SK-N-SH treated with all-trans-retinoic acid at 6 μM for 48 hours (cell line): Measurements from ENCODE around the gene NACAD.

Experiments used
- GLIS3 ChIP-seq: fragments of 250-450 bp; sonication (Bioruptor Pico); IDR thresholded peaks from 2 replicates; pipeline ENCODE4 v1.5.0; 2020; ENCODE audit warnings: mild to moderate bottlenecking, moderate library complexity
- ISL1 ChIP-seq: fragments of 250-450 bp; sonication (Bioruptor Pico); IDR thresholded peaks from 2 replicates; pipeline ENCODE4 v2.1.2; 2022; ENCODE audit warnings: mild to moderate bottlenecking, moderate library complexity
- PATZ1 ChIP-seq: fragments of 250-450 bp; sonication (Bioruptor Pico); IDR thresholded peaks from 2 replicates; pipeline ENCODE4 v1.8.0; 2020; ENCODE audit warnings: mild to moderate bottlenecking, moderate library complexity, borderline replicate concordance
- RARB ChIP-seq: fragments of 250-450 bp; sonication (Bioruptor Pico); IDR thresholded peaks from 2 replicates; pipeline ENCODE4 v1.8.0; 2021; ENCODE audit warnings: mild to moderate bottlenecking, moderate library complexity
- TCF4 ChIP-seq: fragments of 250-450 bp; sonication (Bioruptor Pico); IDR thresholded peaks from 2 replicates; pipeline ENCODE4 v1.8.0; 2021; ENCODE audit warnings: mild to moderate bottlenecking, moderate library complexity, borderline replicate concordance
- TOX ChIP-seq: fragments of 250-450 bp; sonication (Bioruptor Pico); IDR thresholded peaks from 2 replicates; pipeline ENCODE4 v1.8.0; 2021; ENCODE audit warnings: mild to moderate bottlenecking, moderate library complexity, borderline replicate concordance
- TSHZ2 ChIP-seq: fragments of 250-450 bp; sonication (Bioruptor Pico); IDR thresholded peaks from 2 replicates; pipeline ENCODE4 v1.5.0; 2020; ENCODE audit warnings: mild to moderate bottlenecking, moderate library complexity
- ZFP3 ChIP-seq: fragments of 250-450 bp; sonication (Bioruptor Pico); IDR thresholded peaks from 2 replicates; pipeline ENCODE4 v1.5.0; 2020; ENCODE audit warnings: mild to moderate bottlenecking, moderate library complexity
- ZFP30 ChIP-seq: fragments of 450-650 bp; formaldehyde crosslinking; IDR thresholded peaks from 2 replicates; pipeline ENCODE4 v1.5.0; 2022; ENCODE audit warnings: mild to moderate bottlenecking, moderate library complexity
- ZNF70 ChIP-seq: fragments of 450-650 bp; formaldehyde crosslinking; IDR thresholded peaks from 2 replicates; pipeline ENCODE4 v1.5.0; 2020; ENCODE audit warnings: mild to moderate bottlenecking, moderate library complexity
- ZNF8 ChIP-seq: fragments of 450-650 bp; formaldehyde crosslinking; IDR thresholded peaks from 2 replicates; pipeline ENCODE4 v1.5.0; 2020; ENCODE audit warnings: mild to moderate bottlenecking, moderate library complexity
- TF ChIP-seq, protein P1 (sequence below): fragments of 250-450 bp; sonication (Bioruptor Pico); IDR thresholded peaks from 2 replicates; pipeline ENCODE4 v1.5.1; 2021; ENCODE audit warnings: mild to moderate bottlenecking, moderate library complexity
- TF ChIP-seq, protein P2 (sequence below): fragments of 250-450 bp; sonication (Bioruptor Pico); IDR thresholded peaks from 2 replicates; pipeline ENCODE4 v1.8.0; 2021; ENCODE audit warnings: low read depth, mild to moderate bottlenecking, moderate library complexity, borderline replicate concordance

DNA sequence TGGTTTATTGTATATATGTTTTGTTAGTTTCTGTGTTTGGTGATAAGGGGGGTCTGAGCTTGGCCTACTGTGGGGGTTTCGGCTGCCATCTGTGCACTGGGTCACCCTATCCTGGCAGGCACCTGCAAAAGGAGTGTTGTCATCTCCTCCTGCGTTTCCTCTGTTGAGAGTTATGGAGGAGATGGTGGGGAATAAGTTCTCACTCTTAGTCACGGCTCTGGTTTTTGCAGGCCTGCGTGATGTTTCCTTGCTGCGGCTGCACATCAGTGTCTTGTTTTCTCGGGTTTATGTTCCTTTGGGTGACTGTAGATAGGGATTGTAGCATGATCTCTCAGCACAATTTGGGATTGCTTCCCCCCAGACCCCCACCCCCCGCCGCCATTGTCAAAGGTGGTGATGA, 52.0 kb downstream of the NACAD start:
- TF ChIP-seq PATZ1 (CRISPR knock-in tag) (no peak), TOX (CRISPR knock-in tag) (no peak), TSHZ2 (CRISPR knock-in tag) (no peak), ZNF8 (no peak), TCF4 (no peak), ZFP30 (no peak), ZFP3 (CRISPR knock-in tag) (no peak), RARB (CRISPR knock-in tag) (no peak), GLIS3 (CRISPR knock-in tag) (no peak), ISL1 (CRISPR knock-in tag) (no peak), ZNF70 (CRISPR knock-in tag) (no peak)
- TF ChIP-seq, protein P1, sequence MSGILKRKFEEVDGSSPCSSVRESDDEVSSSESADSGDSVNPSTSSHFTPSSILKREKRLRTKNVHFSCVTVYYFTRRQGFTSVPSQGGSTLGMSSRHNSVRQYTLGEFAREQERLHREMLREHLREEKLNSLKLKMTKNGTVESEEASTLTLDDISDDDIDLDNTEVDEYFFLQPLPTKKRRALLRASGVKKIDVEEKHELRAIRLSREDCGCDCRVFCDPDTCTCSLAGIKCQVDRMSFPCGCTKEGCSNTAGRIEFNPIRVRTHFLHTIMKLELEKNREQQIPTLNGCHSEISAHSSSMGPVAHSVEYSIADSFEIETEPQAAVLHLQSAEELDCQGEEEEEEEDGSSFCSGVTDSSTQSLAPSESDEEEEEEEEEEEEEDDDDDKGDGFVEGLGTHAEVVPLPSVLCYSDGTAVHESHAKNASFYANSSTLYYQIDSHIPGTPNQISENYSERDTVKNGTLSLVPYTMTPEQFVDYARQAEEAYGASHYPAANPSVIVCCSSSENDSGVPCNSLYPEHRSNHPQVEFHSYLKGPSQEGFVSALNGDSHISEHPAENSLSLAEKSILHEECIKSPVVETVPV (CRISPR knock-in tag), result no peak
- TF ChIP-seq, protein P2, sequence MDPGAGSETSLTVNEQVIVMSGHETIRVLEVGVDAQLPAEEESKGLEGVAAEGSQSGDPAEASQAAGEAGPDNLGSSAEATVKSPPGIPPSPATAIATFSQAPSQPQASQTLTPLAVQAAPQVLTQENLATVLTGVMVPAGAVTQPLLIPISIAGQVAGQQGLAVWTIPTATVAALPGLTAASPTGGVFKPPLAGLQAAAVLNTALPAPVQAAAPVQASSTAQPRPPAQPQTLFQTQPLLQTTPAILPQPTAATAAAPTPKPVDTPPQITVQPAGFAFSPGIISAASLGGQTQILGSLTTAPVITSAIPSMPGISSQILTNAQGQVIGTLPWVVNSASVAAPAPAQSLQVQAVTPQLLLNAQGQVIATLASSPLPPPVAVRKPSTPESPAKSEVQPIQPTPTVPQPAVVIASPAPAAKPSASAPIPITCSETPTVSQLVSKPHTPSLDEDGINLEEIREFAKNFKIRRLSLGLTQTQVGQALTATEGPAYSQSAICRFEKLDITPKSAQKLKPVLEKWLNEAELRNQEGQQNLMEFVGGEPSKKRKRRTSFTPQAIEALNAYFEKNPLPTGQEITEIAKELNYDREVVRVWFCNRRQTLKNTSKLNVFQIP (CRISPR knock-in tag), result no peak
